Head of caudate nucleus (tissue), 42 donors: ENCODE results near the gene PDZD2.

Experiments used
- DNase-seq, 42 donors: peaks; one replicate each; pipeline versions ENCODE4 v3.0.0 to v3.0.0-alpha.2; 2020 to 2021; ENCODE audit warnings: mixed read lengths in 7 of 42
- intact Hi-C: fragments of 100-400 bp; cut with DNase I; formaldehyde crosslinking; loops from one replicate; pipeline ENCODE4 v1.15.0; 2022

Gene PDZD2

DNA sequence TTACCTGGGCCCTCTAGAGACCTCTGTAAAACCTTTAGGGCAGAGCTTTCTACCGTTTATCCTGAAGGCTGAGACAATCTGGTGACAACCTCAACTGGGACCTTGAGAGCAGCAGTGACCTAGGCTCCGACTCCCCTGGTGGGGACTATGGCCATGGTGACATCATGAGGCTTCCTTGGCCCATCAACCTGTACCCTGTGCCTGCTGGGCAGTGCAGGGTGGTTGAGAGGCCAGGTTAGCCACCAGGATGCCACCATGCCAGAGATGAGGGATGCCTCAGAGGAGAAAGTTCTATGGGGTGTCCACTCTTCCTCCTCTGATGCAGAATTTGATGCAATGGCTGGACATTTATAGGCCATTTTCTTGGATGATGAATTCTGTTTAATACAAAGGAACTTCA is 194.8 kb downstream of the PDZD2 start:
- DNase-seq: no peak
- intact Hi-C loops: no loop called here

DNA sequence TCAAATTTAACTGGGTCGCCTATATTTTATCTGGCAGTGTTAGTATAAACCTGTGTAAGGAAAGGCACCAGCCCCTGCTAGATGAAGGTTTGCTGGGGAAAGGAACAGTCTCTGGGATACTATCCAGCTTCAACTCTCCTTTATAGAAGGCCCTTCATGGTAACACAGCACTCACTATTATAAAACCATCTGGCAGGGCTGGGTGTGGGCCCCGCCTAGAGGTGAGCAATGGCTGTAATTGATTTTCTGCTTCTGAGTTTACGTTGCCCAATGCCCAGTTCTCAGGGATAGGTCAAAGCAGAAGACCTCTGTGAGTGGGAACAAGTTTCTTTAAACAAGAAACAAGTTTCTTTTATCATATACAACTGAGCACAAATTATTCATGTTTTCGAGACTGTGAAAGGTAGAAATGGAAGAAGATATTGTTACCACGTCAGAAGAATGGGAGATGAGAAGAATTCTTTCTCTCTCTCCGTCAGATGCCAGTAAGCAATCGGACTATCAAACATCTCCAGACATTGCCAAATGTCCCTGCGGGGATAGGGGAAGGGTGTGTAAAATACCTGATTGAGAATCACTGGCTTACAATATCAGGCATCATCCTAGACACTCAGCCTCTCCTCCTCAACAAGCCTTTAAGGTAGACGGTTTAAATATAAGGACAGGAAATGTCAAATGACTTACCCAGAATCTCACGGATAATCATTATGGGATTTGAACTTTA is 205.9 kb downstream of the PDZD2 start:
- intact Hi-C loops: no loop called here
- DNase-seq: no peak

DNA sequence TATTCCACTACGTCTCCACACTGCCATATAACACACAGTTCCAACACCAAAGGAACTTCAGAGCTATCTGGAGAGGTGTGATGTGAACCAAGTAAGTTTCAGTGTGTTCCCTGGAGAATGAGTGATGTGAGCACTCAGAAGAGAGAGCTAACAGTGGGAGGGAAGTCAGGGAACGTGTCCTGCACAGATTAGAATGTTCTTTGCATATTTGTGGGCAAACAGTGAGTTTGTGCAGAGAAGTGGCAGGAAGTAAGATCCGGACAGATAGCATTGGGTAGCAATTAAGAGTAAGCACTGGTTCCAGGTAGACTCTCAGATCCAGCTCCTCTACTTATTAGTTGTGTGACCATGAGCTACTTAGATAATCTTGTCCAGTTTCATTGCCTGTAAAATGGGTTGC is 206.4 kb downstream of the PDZD2 start:
- intact Hi-C loops: no loop called here
- no peak for DNase-seq

GRCh38 chr5:31846934-31847333 is 208.0 kb downstream of the PDZD2 start:
- DNase-seq: no peak
- intact Hi-C loops: no loop called here

DNA sequence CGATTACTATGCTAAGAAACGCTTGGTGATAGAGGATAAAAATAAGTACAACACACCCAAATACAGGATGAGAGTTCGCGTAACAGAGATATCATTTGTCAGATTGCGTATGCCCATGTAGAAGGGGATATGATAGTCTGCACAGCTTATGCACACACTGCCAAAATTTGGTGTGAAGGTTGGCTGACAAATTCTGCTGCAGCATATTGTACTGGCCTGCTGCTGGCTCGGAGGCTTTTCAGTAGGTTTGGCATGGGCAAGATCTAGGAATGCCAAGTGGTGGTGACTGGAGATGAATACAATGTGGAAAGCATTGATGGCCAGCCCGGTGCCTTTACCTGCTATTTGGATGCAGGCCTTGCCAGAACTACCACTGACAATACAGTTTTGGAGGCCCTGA is 208.4 kb downstream of the PDZD2 start:
- peak in 4 of 42 donors; percentile 12 to 54 (median 15) for DNase-seq
- intact Hi-C loops: no loop called here

DNA sequence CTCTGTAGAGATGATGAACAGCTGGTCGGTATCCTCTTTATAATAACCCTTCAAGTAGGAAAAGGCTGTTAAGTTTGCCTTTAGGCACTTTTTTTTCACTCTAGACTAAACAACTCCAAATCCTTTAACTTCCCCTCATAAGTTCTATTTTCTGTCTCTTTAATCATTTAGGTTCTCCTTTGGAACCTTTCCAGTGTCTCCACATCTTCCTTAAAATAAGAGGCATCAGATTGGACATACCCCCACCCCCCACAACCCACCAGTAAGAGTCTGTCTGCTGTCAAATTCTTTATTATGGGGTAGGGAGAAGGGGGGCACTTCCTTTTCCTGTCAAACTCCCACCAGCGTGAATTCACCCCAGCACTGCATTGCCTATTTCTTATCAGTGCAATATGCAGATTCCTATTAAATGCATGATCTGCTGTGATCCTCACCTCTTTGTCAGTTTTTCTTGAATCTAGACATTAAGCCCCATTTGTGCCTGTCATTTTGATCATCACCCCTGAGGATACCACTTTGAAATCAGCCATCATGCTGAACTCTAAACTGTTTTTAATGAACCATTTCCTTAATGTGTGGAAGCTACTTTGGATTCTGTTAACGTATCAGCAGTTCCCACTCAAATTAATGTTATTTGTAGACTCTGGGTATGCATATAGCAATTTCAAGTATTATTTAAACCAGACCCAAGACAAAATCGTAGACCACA is 212.2 kb downstream of the PDZD2 start:
- intact Hi-C loops: no loop called here
- DNase-seq: no peak

GRCh38 chr5:31853398-31854135 is 214.6 kb downstream of the PDZD2 start:
- intact Hi-C loops: loop anchor here (2.0 kb wide), 1 partner anchor 57 kb away; no protein-coding TSS in a partner anchor
- no peak for DNase-seq

- intact Hi-C loops: loop anchor here (2.0 kb wide), 1 partner anchor 56 kb away; no protein-coding TSS in a partner anchor
- peak in 37 of 42 donors; percentile 9 to 71 (median 41) for DNase-seq
Measured at GRCh38 chr5:31854181-31855133, 215.5 kb downstream of the PDZD2 start.

- DNase-seq: peak; percentile 48 to 89 (median 72)
- intact Hi-C loops: loop anchor here (2.0 kb wide), 1 partner anchor 55 kb away; no protein-coding TSS in a partner anchor
Measured at GRCh38 chr5:31855134-31856040, 216.5 kb downstream of the PDZD2 start.

GRCh38 chr5:31859096-31859495 is 220.2 kb downstream of the PDZD2 start:
- intact Hi-C loops: no loop called here
- no peak for DNase-seq

GRCh38 chr5:31860278-31860677 is 221.3 kb downstream of the PDZD2 start:
- DNase-seq: no peak
- intact Hi-C loops: no loop called here

- intact Hi-C loops: no loop called here
- peak in 10 of 42 donors; percentile 9 to 56 (median 22) for DNase-seq
Measured at GRCh38 chr5:31860726-31861433, 221.9 kb downstream of the PDZD2 start.

DNA sequence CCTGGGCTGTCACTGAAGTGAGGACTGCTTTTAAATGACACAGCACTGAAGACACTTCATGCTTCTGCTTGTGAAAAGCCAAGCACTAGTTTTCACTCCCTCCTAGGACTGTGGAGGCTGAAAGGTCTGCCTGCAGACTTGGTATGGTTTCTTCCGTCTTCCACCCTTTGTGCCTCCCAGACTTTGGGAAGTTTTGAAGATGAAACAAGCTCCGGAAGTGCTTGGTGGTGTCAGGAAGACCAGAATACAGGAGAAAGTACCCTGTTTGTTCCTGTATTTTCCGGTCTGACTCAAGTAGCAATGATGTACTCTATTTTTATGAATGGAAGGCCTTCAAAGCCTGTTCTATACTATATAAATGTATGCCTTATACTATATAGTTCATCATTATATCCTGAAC is 222.7 kb downstream of the PDZD2 start:
- intact Hi-C loops: no loop called here
- peak in 1 of 42 donors; percentile 9 for DNase-seq

DNA sequence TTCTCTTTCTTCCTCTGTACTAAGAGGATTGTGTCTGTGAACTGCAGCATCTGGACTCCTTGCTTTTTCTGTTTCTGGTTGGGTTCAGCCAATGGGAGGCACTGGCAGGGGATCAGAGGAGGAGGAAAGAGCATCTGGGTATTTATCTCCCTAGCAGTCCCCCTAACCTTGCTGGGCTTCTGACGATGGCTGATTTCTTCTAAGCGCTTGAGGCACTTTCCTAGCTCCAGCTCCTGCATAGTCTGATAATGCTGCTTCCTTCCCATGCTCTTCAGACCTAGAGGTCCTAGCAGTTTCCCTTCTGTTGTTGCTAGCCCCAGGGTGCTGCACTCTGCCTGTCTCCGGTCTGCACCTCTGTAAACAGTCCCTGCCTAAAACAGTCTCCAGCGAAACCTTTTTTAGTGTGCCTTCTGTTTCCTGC is 225.1 kb downstream of the PDZD2 start:
- peak in 3 of 42 donors; percentile 15 to 49 (median 20) for DNase-seq
- intact Hi-C loops: no loop called here

GRCh38 chr5:31866166-31866565 is 227.2 kb downstream of the PDZD2 start:
- intact Hi-C loops: no loop called here
- peak in 1 of 42 donors; percentile 34 for DNase-seq

GRCh38 chr5:31867219-31867618 is 228.3 kb downstream of the PDZD2 start:
- intact Hi-C loops: no loop called here
- peak in 1 of 42 donors; percentile 21 for DNase-seq

- DNase-seq: no peak
- intact Hi-C loops: no loop called here
Measured at GRCh38 chr5:31880449-31880848, 241.5 kb downstream of the PDZD2 start.
